CD4-positive, alpha-beta T cell (primary cell): ENCODE measurements around the gene MGAT5. TPM values are rescaled to one million over a fixed set of nuclear protein-coding genes. Genes with fewer than 3 reads are reported as not detected.
A peak's percentile ranks its signal among the peaks of the same experiment; 100 is the strongest.

Source experiments
- ATAC-seq: fragments of 200-7000 bp; cut with Tn5 transposase; one replicate; pipeline ENCODE4 v1.10.0; 2022; ENCODE audit warnings: mild to moderate bottlenecking; ENCODE audit not compliant: poor library complexity
- CTCF ChIA-PET: fragments of 350-600 bp; sonication (Branson Sonifier 250); formaldehyde crosslinking; loops from one replicate; lab custom pipeline; 2021; ENCODE audit warnings: antibody characterized with exemption, inconsistent platforms; lab: Charles Lee
- POLR2A ChIA-PET: fragments of 350-600 bp; sonication (Branson Sonifier 250); formaldehyde crosslinking; loops from one replicate; lab custom pipeline; 2021; ENCODE audit warnings: antibody characterized with exemption, inconsistent platforms; lab: Charles Lee
- DNase-seq, 14 experiments: peaks; one replicate each; pipeline ENCODE4 v3.0.0-alpha.2; 2013 to 2020; ENCODE audit warnings: mixed read lengths in 2 of 14
- H3K27ac ChIP-seq, 2 donors: one replicate each; pipeline versions ENCODE4 v1.5.1 to v1.7.0; 2013; ENCODE audit warnings: low read length in 2 of 2, low read depth in 1 of 2, mild to moderate bottlenecking in 1 of 2
- H3K27me3 ChIP-seq, 2 experiments: 1 replicate in 1 of 2; 2 replicates in 1 of 2; pipeline versions ENCODE4 v1.6.1 to v1.7.0; 2013; ENCODE audit warnings: low read length in 2 of 2, control low read depth in 1 of 2, mild to moderate bottlenecking in 1 of 2, moderate library complexity in 1 of 2; ENCODE audit not compliant: insufficient read depth in 2 of 2, control insufficient read depth in 1 of 2
- H3K36me3 ChIP-seq: one replicate; pipeline ENCODE4 v1.6.1; 2013; ENCODE audit warnings: low read length, control low read depth; ENCODE audit not compliant: insufficient read depth
- H3K4me1 ChIP-seq: one replicate; pipeline ENCODE4 v1.6.1; 2013; ENCODE audit warnings: low read length, control low read depth; ENCODE audit not compliant: insufficient read depth
- H3K4me3 ChIP-seq: one replicate; pipeline ENCODE4 v1.5.1; 2013; ENCODE audit warnings: mild to moderate bottlenecking, low read length, moderate library complexity
- H3K9me3 ChIP-seq, 2 experiments: 1 replicate in 1 of 2; 2 replicates in 1 of 2; pipeline versions ENCODE4 v1.6.1 to v1.7.0; 2013; ENCODE audit warnings: low read length in 2 of 2, mild to moderate bottlenecking in 2 of 2, control low read depth in 1 of 2, moderate library complexity in 1 of 2; ENCODE audit not compliant: control insufficient read depth in 1 of 2, insufficient read depth in 1 of 2
- H3K27ac Mint-ChIP-seq: one replicate; pipeline ENCODE4 v1.8.0; 2020; ENCODE audit warnings: mixed read lengths
- H3K27me3 Mint-ChIP-seq: one replicate; pipeline ENCODE4 v1.8.0; 2021; ENCODE audit warnings: mixed read lengths
- H3K36me3 Mint-ChIP-seq: one replicate; pipeline ENCODE4 v1.8.0; 2021; ENCODE audit warnings: low read depth, mixed read lengths
- H3K4me1 Mint-ChIP-seq: one replicate; pipeline ENCODE4 v1.8.0; 2021; ENCODE audit warnings: low read depth, mixed read lengths
- H3K4me3 Mint-ChIP-seq: one replicate; pipeline ENCODE4 v1.8.0; 2020; ENCODE audit warnings: mild to moderate bottlenecking, mixed read lengths
- H3K9me3 Mint-ChIP-seq: one replicate; pipeline ENCODE4 v1.8.0; 2020; ENCODE audit warnings: mixed read lengths
- CTCF ChIP-seq: fragments of 200-600 bp; IDR thresholded peaks from one replicate; pipeline ENCODE4 v1.8.0; 2022; ENCODE audit warnings: antibody characterized with exemption, mild to moderate bottlenecking
- intact Hi-C, 2 experiments: fragments of 100-400 bp; cut with DNase I in 1 of 2; cut with micrococcal nuclease in 1 of 2; formaldehyde crosslinking; loops; one replicate each; pipeline versions ENCODE4 v1.15.1 to v1.9.0; 2023 to 2025; cut with DNase I, micrococcal nuclease
- total RNA-seq, 174 experiments: library from RNA in 2 of 174; stranded (reverse) in 2 of 174; gene quantifications; one replicate each; pipeline ENCODE4 v1.2.3 and lab custom pipeline; 2021 to 2026

Gene MGAT5
- total RNA-seq, 2 experiments from 2014 or later: 77.5 to 77.8 TPM

DNA sequence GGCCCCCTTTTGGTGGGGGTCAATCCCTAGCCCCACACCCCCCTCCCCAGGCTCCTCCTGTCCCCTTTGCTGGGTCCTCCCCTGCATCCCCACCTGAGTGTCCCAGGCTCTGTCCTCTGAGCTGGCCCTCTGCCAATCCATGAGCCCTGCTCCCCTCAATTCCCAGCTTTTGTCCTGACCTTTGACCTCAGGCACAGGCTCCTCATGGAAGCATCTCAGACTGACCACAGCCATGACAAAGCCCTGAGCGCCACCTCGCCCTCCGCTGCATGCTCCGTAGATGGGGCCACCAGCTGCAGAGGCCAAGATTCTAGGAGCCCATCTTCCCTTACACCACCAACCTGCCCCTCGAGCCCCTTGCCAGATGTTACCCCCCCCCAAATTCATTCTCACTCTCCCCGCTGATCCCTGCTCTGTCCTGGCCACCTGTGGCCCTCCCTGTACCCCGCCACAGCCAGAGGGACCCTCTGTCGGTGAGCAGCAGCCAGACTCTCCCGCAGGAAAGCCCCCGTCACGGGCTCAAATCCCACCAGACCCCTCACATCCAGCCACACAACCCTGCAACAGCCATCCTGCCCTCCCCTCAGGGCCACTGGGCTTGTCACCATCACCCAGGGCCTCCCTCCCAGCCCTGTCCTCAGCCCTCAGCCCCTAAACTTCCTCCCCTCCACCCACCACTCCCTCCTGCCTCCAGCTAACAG lies 206.0 kb downstream of the MGAT5 start:
- TF ChIP-seq CTCF: no peak
- H3K4me3 ChIP-seq: no peak overlapping the region
- POLR2A ChIA-PET: no interaction called here
- DNase-seq (no peak), ATAC-seq (no peak)
- no peaks in the 10 kb centered on the region for H3K9me3 ChIP-seq
- Mint-ChIP-seq H3K4me1 (no peaks in the 10 kb centered on the region), H3K4me3 (no peak overlapping the region), H3K9me3 (no peaks in the 10 kb centered on the region), H3K27ac (no peak overlapping the region), H3K36me3 (no peaks in the 10 kb centered on the region), H3K27me3 (no peaks in the 10 kb centered on the region)
- no peaks in the 10 kb centered on the region for H3K4me1 ChIP-seq
- no peak overlapping the region for H3K27ac ChIP-seq
- CTCF ChIA-PET: interaction anchor here (1.4 kb wide), 1 partner anchor 438 kb away, joined by 4 read pairs; no protein-coding TSS in a partner anchor
- H3K27me3 ChIP-seq: no peaks in the 10 kb centered on the region
- peaks cover 3% of the 10 kb centered on the region for H3K36me3 ChIP-seq
- intact Hi-C loops: loop anchor here in 1 of 2 experiments (10.0 kb wide), 1 partner anchor 235 kb away; no protein-coding TSS in a partner anchor

- H3K27ac Mint-ChIP-seq: no peak overlapping the region
- intact Hi-C loops: no loop called here
- peak; percentile 68 for ATAC-seq
- Histone ChIP-seq H3K4me1 (no peaks in the 10 kb centered on the region), H3K4me3 (no peak overlapping the region), H3K36me3 (peaks cover 3% of the 10 kb centered on the region), H3K27me3 (no peaks in the 10 kb centered on the region), H3K9me3 (no peaks in the 10 kb centered on the region), H3K27ac (no peak overlapping the region)
- peak in 12 of 14 experiments; percentile 9 to 61 (median 34) for DNase-seq
- H3K27me3 Mint-ChIP-seq: no peaks in the 10 kb centered on the region
- no peaks in the 10 kb centered on the region for H3K4me1 Mint-ChIP-seq
- no peaks in the 10 kb centered on the region for H3K9me3 Mint-ChIP-seq
- H3K4me3 Mint-ChIP-seq: no peak overlapping the region
- CTCF ChIA-PET: interaction anchor here (1.4 kb wide), 1 partner anchor 438 kb away, joined by 4 read pairs; no protein-coding TSS in a partner anchor
- TF ChIP-seq CTCF: peak; percentile 20
- H3K36me3 Mint-ChIP-seq: no peaks in the 10 kb centered on the region
- POLR2A ChIA-PET: no interaction called here
Observed at GRCh38 chr2:134460583-134460998, 206.7 kb downstream of the MGAT5 start.

DNA sequence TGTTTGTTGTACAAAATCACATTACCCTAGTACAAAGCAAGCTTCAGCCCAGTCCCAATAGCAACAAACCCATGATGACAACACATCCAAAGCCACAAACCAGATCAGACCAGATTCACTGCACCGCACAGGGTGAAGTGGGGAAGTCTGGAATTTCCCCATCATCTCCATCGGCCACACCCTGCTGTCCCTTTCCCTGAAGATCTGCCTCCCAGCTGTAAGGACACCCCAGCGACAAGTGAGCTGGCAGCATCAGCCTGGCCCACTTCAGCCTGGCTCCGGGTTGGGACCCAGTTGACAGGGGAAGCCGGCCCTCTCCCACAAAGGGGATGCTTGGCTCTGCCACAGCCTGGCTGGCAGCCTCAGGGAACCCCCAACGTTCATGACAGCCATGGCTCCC lies 207.6 kb downstream of the MGAT5 start:
- no peaks in the 10 kb centered on the region for H3K36me3 ChIP-seq
- POLR2A ChIA-PET: no interaction called here
- no peak for TF ChIP-seq CTCF
- CTCF ChIA-PET: no interaction called here
- no peak overlapping the region for H3K4me3 ChIP-seq
- intact Hi-C loops: no loop called here
- DNase-seq (peak in 1 of 14 experiments; percentile 8), ATAC-seq (no peak)
- no peaks in the 10 kb centered on the region for H3K9me3 ChIP-seq
- Mint-ChIP-seq H3K4me3 (no peak overlapping the region), H3K9me3 (no peaks in the 10 kb centered on the region), H3K4me1 (no peaks in the 10 kb centered on the region), H3K27me3 (no peaks in the 10 kb centered on the region), H3K36me3 (no peaks in the 10 kb centered on the region), H3K27ac (no peak overlapping the region)
- H3K4me1 ChIP-seq: no peaks in the 10 kb centered on the region
- no peaks in the 10 kb centered on the region for H3K27me3 ChIP-seq
- no peak overlapping the region for H3K27ac ChIP-seq
